ENCODE results near the gene SMARCC2.

DNA sequence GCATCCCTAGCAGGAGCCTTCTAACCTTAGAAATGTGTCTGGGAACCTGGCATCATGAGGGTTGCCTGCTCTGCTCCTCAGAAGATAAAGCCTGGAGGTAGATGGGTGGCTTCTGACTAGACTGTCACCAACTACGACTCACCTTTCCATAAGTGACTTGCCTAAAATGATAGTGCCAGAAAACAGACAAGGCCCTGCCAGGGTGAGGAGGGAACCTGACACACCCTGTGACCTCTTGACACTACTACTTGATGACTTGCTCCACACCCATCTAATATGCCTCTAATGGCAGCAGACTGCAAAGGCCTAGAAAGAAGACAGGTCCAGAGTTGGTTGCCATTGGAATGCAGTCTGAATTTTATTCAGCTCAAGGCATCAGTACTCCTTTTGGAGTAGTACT is 23.1 kb upstream of the SMARCC2 start:
- TF ChIP-seq, protein P1, sequence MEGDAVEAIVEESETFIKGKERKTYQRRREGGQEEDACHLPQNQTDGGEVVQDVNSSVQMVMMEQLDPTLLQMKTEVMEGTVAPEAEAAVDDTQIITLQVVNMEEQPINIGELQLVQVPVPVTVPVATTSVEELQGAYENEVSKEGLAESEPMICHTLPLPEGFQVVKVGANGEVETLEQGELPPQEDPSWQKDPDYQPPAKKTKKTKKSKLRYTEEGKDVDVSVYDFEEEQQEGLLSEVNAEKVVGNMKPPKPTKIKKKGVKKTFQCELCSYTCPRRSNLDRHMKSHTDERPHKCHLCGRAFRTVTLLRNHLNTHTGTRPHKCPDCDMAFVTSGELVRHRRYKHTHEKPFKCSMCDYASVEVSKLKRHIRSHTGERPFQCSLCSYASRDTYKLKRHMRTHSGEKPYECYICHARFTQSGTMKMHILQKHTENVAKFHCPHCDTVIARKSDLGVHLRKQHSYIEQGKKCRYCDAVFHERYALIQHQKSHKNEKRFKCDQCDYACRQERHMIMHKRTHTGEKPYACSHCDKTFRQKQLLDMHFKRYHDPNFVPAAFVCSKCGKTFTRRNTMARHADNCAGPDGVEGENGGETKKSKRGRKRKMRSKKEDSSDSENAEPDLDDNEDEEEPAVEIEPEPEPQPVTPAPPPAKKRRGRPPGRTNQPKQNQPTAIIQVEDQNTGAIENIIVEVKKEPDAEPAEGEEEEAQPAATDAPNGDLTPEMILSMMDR (IDR thresholded peaks at IDR 0.05 in 4 of 5, conservative IDR thresholded peaks at IDR 0.05 in 1 of 5) = no peak
- TF ChIP-seq POLR2A (IDR thresholded peaks at IDR 0.05) = no peak
